ENCODE results near the gene MMAB.

Gene MMAB

DNA sequence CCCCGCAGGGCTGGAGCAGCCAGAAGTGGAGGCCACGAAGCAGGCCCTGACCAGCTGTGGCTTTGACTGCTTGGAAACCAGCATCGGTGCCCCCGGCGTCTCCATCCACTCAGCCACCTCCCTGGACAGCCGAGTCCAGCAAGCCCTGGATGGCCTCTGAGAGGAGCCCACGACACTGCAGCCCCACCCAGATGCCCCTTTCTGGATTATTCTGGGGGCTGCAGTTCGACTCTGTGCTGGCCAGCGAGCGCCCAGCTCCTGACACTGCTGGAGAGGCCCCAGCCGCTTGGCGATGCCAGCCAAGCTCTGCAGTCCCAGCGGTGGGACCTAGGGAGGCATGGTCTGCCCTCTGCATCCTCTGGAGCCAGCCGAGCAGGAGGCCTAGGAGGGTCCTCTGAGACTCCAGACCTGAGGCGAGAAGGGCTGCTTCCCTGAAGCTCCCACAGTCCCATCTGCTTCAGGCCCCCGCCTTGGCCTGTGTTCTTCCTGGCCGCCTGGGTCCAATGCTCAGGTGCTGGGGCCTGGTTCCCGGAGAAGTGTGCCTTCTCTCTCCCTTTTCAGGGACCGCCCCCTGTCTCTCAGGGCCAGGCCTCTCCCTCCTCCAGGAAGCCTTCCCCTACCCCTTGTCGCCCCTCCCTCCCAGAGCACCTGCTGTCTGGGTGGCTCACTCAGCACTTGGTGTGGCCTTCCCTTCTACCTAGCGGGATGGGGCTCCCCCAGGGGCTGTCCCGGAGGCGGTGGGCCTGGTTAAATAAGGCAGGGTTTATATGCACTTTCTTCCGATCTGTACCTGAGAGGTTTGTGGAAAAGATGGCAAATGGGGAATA is 23.3 kb upstream of the MMAB start:
- H3K27me3 ChIP-seq (ENCODE audit: control insufficient read depth in 5 of 5, insufficient read depth in 4 of 5, low read length in 5 of 5) = no peaks in the 10 kb centered on the region
- H3K4me3 ChIP-seq (ENCODE audit: low read depth in 1 of 5, low read length in 5 of 5) = no peak overlapping the region
- H3K9me3 ChIP-seq (ENCODE audit: control insufficient read depth in 5 of 5, low read length in 5 of 5) = no peaks in the 10 kb centered on the region
- H3K4me1 ChIP-seq (ENCODE audit: control insufficient read depth in 5 of 5, insufficient read depth in 5 of 5, low read length in 5 of 5) = peaks cover 2 to 15% (median 6%) of the 10 kb centered on the region in 5 donors
- no peak overlapping the region for H3K9ac ChIP-seq (ENCODE audit: low read length in 5 of 5)
- peaks cover 0 to 49% (median 41%) of the 10 kb centered on the region in 5 donors for H3K36me3 ChIP-seq (ENCODE audit: control insufficient read depth in 5 of 5, insufficient read depth in 5 of 5, low read length in 5 of 5)
- H3K27ac ChIP-seq (ENCODE audit: low read depth, low read length) = no peak overlapping the region

DNA sequence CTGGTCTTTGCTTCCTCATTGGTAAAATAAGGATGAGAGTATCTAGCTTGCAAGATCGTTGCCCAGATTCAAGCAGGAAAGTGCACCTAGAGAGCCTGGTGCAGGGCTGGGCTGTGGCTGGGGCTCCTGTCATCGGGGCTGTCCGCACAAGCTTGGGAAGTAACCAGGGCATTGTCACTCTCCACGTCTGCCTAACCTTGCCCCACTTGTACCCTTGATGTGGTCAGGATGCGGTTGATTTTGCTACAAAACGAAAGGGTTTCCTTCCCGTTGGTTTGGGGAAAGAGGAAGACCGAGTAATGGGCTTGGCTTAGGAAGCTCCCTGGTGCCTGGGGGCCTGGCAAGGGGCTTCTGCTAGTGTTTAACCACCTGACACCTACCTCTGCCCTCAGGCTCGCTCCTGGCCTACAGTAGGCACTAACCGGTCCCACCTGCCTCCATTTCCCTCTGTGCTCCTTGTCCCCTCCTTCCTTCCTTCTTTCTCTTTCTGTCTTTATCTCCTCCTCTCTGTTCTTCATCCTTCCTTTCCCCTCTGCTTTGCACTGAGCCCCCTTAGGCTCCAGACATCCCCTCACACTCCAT is 22.1 kb upstream of the MMAB start:
- Histone ChIP-seq H3K9ac (ENCODE audit: low read length in 5 of 5) (no peak overlapping the region), H3K9me3 (ENCODE audit: control insufficient read depth in 5 of 5, low read length in 5 of 5) (no peaks in the 10 kb centered on the region), H3K4me3 (ENCODE audit: low read depth in 1 of 5, low read length in 5 of 5) (no peak overlapping the region), H3K36me3 (ENCODE audit: control insufficient read depth in 5 of 5, insufficient read depth in 5 of 5, low read length in 5 of 5) (peaks cover 0 to 60% (median 47%) of the 10 kb centered on the region in 5 donors), H3K27me3 (ENCODE audit: control insufficient read depth in 5 of 5, insufficient read depth in 4 of 5, low read length in 5 of 5) (no peaks in the 10 kb centered on the region), H3K27ac (ENCODE audit: low read depth, low read length) (no peak overlapping the region), H3K4me1 (ENCODE audit: control insufficient read depth in 5 of 5, insufficient read depth in 5 of 5, low read length in 5 of 5) (peaks cover 2 to 15% (median 6%) of the 10 kb centered on the region in 5 donors)

- no peaks in the 10 kb centered on the region for H3K9me3 ChIP-seq (ENCODE audit: control insufficient read depth in 5 of 5, low read length in 5 of 5)
- H3K36me3 ChIP-seq (ENCODE audit: control insufficient read depth in 5 of 5, insufficient read depth in 5 of 5, low read length in 5 of 5) = peaks cover 0 to 62% (median 49%) of the 10 kb centered on the region in 5 donors
- no peak overlapping the region for H3K9ac ChIP-seq (ENCODE audit: low read length in 5 of 5)
- no peak overlapping the region for H3K27ac ChIP-seq (ENCODE audit: low read depth, low read length)
- no peaks in the 10 kb centered on the region for H3K27me3 ChIP-seq (ENCODE audit: control insufficient read depth in 5 of 5, insufficient read depth in 4 of 5, low read length in 5 of 5)
- H3K4me3 ChIP-seq (ENCODE audit: low read depth in 1 of 5, low read length in 5 of 5) = no peak overlapping the region
- H3K4me1 ChIP-seq (ENCODE audit: control insufficient read depth in 5 of 5, insufficient read depth in 5 of 5, low read length in 5 of 5) = peaks cover 2 to 15% (median 6%) of the 10 kb centered on the region in 5 donors
Measured at GRCh38 chr12:109594556-109595317, 21.4 kb upstream of the MMAB start.

GRCh38 chr12:109592905-109593272 is 19.6 kb upstream of the MMAB start:
- Histone ChIP-seq H3K4me1 (ENCODE audit: control insufficient read depth in 5 of 5, insufficient read depth in 5 of 5, low read length in 5 of 5) (peaks cover 0 to 7% (median 3%) of the 10 kb centered on the region in 5 donors), H3K9me3 (ENCODE audit: control insufficient read depth in 5 of 5, low read length in 5 of 5) (no peaks in the 10 kb centered on the region), H3K9ac (ENCODE audit: low read length in 5 of 5) (no peak overlapping the region), H3K4me3 (ENCODE audit: low read depth in 1 of 5, low read length in 5 of 5) (no peak overlapping the region), H3K27ac (ENCODE audit: low read depth, low read length) (no peak overlapping the region), H3K27me3 (ENCODE audit: control insufficient read depth in 5 of 5, insufficient read depth in 4 of 5, low read length in 5 of 5) (no peaks in the 10 kb centered on the region), H3K36me3 (ENCODE audit: control insufficient read depth in 5 of 5, insufficient read depth in 5 of 5, low read length in 5 of 5) (peaks cover 0 to 78% (median 60%) of the 10 kb centered on the region in 5 donors)

DNA sequence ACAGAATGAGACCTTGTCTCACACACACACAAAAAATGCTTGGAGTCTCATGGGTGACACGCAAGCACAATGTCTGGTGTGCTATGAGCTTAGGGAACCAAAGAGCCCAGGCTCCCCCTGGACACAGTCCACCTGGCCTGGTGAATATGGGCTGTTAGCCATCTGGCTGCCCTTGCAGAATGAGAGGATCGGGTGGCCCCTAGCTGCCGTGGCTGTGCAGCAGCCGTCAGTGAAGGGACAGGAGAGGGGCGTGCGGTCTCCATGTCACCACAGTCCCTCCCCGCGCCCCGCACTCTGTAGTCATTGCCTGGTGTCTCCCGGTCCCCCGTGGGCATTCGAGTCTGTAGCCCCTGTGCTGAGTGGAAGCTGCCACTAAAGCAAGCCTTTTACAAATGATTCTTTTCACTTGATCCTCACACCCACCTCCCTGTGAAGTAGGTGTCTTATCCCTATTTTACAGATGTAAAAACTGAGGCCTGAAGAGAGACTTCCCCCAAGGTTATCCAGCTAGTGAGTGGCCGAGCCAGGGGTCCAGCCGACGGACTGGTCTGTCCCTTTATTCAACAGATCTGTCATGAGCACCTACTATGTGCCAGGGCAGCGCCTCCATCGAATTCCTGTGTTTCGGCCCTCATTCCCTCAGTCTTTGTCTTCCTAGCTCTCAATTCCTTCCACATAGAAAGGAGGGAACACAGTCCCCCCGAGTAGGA is 19.0 kb upstream of the MMAB start:
- Histone ChIP-seq H3K9me3 (ENCODE audit: control insufficient read depth in 5 of 5, low read length in 5 of 5) (no peaks in the 10 kb centered on the region), H3K4me1 (ENCODE audit: control insufficient read depth in 5 of 5, insufficient read depth in 5 of 5, low read length in 5 of 5) (peaks cover 0 to 3% (median 0%) of the 10 kb centered on the region in 5 donors), H3K9ac (ENCODE audit: low read length in 5 of 5) (no peak overlapping the region), H3K27me3 (ENCODE audit: control insufficient read depth in 5 of 5, insufficient read depth in 4 of 5, low read length in 5 of 5) (no peaks in the 10 kb centered on the region), H3K36me3 (ENCODE audit: control insufficient read depth in 5 of 5, insufficient read depth in 5 of 5, low read length in 5 of 5) (peaks cover 0 to 83% (median 66%) of the 10 kb centered on the region in 5 donors), H3K27ac (ENCODE audit: low read depth, low read length) (no peak overlapping the region), H3K4me3 (ENCODE audit: low read depth in 1 of 5, low read length in 5 of 5) (no peak overlapping the region)

- no peak overlapping the region for H3K9ac ChIP-seq (ENCODE audit: low read length in 5 of 5)
- no peak overlapping the region for H3K4me3 ChIP-seq (ENCODE audit: low read depth in 1 of 5, low read length in 5 of 5)
- H3K4me1 ChIP-seq (ENCODE audit: control insufficient read depth in 5 of 5, insufficient read depth in 5 of 5, low read length in 5 of 5) = peaks cover 0 to 3% (median 0%) of the 10 kb centered on the region in 5 donors
- no peaks in the 10 kb centered on the region for H3K27me3 ChIP-seq (ENCODE audit: control insufficient read depth in 5 of 5, insufficient read depth in 4 of 5, low read length in 5 of 5)
- peaks cover 0 to 85% (median 71%) of the 10 kb centered on the region in 5 donors for H3K36me3 ChIP-seq (ENCODE audit: control insufficient read depth in 5 of 5, insufficient read depth in 5 of 5, low read length in 5 of 5)
- no peak overlapping the region for H3K27ac ChIP-seq (ENCODE audit: low read depth, low read length)
- H3K9me3 ChIP-seq (ENCODE audit: control insufficient read depth in 5 of 5, low read length in 5 of 5) = no peaks in the 10 kb centered on the region
Measured at GRCh38 chr12:109591041-109591440, 17.7 kb upstream of the MMAB start.

- no peak overlapping the region for H3K4me3 ChIP-seq (ENCODE audit: low read depth in 1 of 5, low read length in 5 of 5)
- H3K27me3 ChIP-seq (ENCODE audit: control insufficient read depth in 5 of 5, insufficient read depth in 4 of 5, low read length in 5 of 5) = no peaks in the 10 kb centered on the region
- H3K27ac ChIP-seq (ENCODE audit: low read depth, low read length) = no peak overlapping the region
- H3K4me1 ChIP-seq (ENCODE audit: control insufficient read depth in 5 of 5, insufficient read depth in 5 of 5, low read length in 5 of 5) = peaks cover 0 to 3% (median 0%) of the 10 kb centered on the region in 5 donors
- peaks cover 0 to 85% (median 66%) of the 10 kb centered on the region in 5 donors for H3K36me3 ChIP-seq (ENCODE audit: control insufficient read depth in 5 of 5, insufficient read depth in 5 of 5, low read length in 5 of 5)
- no peak overlapping the region for H3K9ac ChIP-seq (ENCODE audit: low read length in 5 of 5)
- H3K9me3 ChIP-seq (ENCODE audit: control insufficient read depth in 5 of 5, low read length in 5 of 5) = no peaks in the 10 kb centered on the region
Measured at GRCh38 chr12:109590566-109590965, 17.3 kb upstream of the MMAB start.

DNA sequence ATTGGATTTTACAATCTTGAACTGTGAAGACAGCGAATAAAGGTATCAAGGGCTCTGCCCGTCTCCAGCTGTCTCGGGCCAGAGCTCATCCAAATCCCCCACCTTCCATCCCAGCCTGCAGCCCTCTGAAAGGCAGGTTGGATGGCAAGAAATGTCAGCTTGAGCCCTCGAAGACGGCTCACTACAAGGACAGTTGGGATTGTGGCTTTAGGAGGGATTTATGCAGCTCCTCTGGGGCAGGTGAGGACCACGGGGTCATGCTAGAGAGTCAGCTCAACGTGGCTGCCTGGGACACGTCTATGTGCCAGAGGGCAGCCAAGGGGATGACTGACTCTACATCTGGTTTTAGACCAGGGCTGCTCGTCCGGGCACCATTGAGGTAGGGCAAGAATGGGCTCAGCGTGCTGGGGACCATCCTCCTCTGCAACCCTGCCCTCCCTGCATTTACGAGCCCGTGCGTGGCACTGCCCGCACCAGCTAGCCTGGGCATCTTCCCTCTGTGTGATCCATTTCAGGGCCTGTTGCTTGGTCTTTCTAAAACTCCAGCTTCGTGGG is 16.5 kb upstream of the MMAB start:
- Histone ChIP-seq H3K36me3 (ENCODE audit: control insufficient read depth in 5 of 5, insufficient read depth in 5 of 5, low read length in 5 of 5) (peaks cover 0 to 82% (median 63%) of the 10 kb centered on the region in 5 donors), H3K4me3 (ENCODE audit: low read depth in 1 of 5, low read length in 5 of 5) (no peak overlapping the region), H3K4me1 (ENCODE audit: control insufficient read depth in 5 of 5, insufficient read depth in 5 of 5, low read length in 5 of 5) (peaks cover 0 to 1% (median 0%) of the 10 kb centered on the region in 5 donors), H3K27ac (ENCODE audit: low read depth, low read length) (no peak overlapping the region), H3K27me3 (ENCODE audit: control insufficient read depth in 5 of 5, insufficient read depth in 4 of 5, low read length in 5 of 5) (no peaks in the 10 kb centered on the region), H3K9ac (ENCODE audit: low read length in 5 of 5) (no peak overlapping the region), H3K9me3 (ENCODE audit: control insufficient read depth in 5 of 5, low read length in 5 of 5) (no peaks in the 10 kb centered on the region)

- no peak overlapping the region for H3K9ac ChIP-seq (ENCODE audit: low read length in 5 of 5)
- H3K4me3 ChIP-seq (ENCODE audit: low read depth in 1 of 5, low read length in 5 of 5) = no peak overlapping the region
- H3K36me3 ChIP-seq (ENCODE audit: control insufficient read depth in 5 of 5, insufficient read depth in 5 of 5, low read length in 5 of 5) = peaks cover 0 to 83% (median 60%) of the 10 kb centered on the region in 5 donors
- no peaks in the 10 kb centered on the region for H3K9me3 ChIP-seq (ENCODE audit: control insufficient read depth in 5 of 5, low read length in 5 of 5)
- H3K27me3 ChIP-seq (ENCODE audit: control insufficient read depth in 5 of 5, insufficient read depth in 4 of 5, low read length in 5 of 5) = no peaks in the 10 kb centered on the region
- H3K27ac ChIP-seq (ENCODE audit: low read depth, low read length) = no peak overlapping the region
- no peaks in the 10 kb centered on the region for H3K4me1 ChIP-seq (ENCODE audit: control insufficient read depth in 5 of 5, insufficient read depth in 5 of 5, low read length in 5 of 5)
Measured at GRCh38 chr12:109589240-109589590, 15.9 kb upstream of the MMAB start.
